Neural cell (in vitro differentiated cells): ENCODE results near the gene GHRL.

Experiments
- CTCF ChIP-seq: fragments of 450-650 bp; IDR thresholded peaks from 2 replicates; pipeline ENCODE4 v1.5.1; 2014; ENCODE audit warnings: antibody characterized with exemption, mild to moderate bottlenecking, moderate library complexity; ENCODE audit not compliant: poor library complexity, severe bottlenecking
- EZH2 ChIP-seq: fragments of 200-600, 300-800 bp; shearing (Covaris generic), sonication (generic); IDR thresholded peaks from 2 replicates; pipeline ENCODE4 v1.6.1; 2014; ENCODE audit warnings: antibody characterized with exemption, low read length, borderline replicate concordance, mild to moderate bottlenecking; ENCODE audit not compliant: insufficient read depth, poor library complexity, severe bottlenecking

GRCh38 chr3:10290481-10291176 is 2.1 kb downstream of the GHRL start:
- TF ChIP-seq CTCF (no peak), EZH2 (no peak)
